Measurements from ENCODE around the gene LRRC74A.

The LRRC74A gene

DNA sequence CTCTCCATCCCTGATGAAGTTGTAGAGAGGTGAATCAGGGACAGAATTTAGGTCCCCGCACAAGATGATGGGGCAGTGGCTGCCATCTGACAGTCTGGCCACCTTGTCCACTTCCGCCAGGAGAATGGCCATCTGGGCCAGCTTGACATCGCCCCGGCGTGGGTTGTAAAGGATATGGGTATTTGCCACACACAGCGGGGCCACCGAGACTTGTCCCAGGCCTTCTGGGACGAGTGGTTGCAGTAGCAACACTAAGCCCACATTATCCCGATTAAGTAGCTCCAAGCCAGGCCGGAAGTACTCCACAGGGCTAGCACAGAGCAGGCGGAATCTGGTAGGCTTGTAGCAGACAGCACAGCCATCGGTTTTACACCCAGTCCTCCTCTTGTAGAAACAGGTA, 19.8 kb upstream of the LRRC74A start:
- no peak for DNase-seq (ENCODE audit: low read depth, low spot score)
- H3K4me3 ChIP-seq (ENCODE audit: low read length): no peak overlapping the region

DNA sequence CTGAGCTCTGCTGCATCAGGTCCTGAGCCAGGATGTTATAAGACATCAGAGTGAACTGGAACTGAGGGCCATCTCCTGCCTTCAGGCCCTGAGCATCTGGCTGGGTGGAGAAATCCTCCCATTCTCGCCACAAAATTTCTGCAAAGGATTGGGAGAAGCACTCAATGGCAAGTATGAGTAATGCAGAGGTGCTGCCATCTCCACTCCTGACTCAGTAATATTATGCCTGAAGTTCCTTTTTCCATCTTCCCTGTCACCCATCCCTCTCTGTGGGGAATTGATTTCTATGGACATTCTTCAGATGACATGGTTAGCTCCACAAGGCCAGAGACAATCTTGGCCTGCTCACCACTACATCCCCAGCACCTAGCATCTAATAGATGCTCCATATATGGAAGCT, 18.2 kb upstream of the LRRC74A start:
- no peak overlapping the region for H3K4me3 ChIP-seq (ENCODE audit: low read length)
- no peak for DNase-seq (ENCODE audit: low read depth, low spot score)

DNA sequence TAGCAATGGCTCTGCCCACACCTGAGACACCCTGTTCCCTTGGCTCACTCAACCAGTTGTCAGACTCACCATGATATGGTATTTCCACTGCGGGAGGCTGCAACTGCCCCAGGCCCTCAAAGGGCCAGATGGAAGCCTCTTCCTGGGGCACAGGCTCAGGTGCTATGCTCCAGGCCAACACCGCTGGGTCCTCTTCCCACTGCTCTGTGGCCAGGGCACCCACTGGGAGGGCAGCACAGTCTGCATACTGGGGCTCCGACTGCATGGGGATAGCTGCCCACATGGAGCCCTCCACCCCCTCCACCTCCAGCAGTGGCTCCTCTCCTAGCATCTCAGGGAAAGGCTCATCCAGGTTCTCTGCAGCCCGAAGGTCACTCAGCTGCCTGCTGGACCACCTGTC, 17.2 kb upstream of the LRRC74A start:
- DNase-seq (ENCODE audit: low read depth, low spot score): no peak
- H3K4me3 ChIP-seq (ENCODE audit: low read length): no peak overlapping the region

DNA sequence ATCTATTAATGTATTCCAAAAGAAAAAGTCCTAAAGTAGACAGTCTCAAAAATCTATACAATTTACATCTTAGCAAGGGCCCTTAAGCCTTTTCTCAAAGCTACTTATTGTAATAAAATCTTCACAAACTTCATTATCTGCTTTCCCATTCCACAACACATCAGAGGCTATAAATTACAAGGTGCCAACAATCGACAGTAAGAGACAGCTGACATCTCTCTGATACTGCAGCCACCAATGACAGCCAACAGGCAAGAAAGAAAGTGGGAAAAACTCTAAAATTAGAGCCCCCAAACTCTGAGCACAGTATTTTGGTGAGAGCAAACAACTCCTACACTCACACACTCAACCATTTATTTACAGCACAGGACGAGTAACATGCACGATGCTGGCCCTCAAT, 15.7 kb upstream of the LRRC74A start:
- DNase-seq (ENCODE audit: low read depth, low spot score): no peak
- no peak overlapping the region for H3K4me3 ChIP-seq (ENCODE audit: low read length)

DNA sequence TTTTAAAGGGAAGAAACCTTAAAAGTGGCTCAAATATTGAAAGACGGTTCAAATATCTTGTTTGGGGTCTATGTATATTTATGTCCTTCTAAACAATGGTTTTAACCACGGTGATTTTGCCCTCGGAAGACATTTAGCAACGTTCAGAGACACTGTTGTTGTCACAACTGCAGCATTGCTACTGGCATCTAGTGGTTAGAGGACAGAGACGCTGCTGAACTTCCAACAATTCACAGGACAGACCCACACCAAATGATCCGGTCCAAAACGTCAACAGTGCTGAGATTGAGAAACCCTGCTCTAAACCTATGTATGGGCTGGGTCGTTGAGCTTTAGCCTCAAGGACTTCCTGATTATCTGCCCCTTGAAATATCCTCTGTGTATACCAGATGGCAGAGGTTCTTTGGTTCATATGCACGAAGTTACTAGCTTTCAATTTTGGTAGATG, 15.2 kb upstream of the LRRC74A start:
- peak; percentile 11 for DNase-seq (ENCODE audit: low read depth, low spot score)
- H3K4me3 ChIP-seq (ENCODE audit: low read length): peak overlapping the region; percentile 66

DNA sequence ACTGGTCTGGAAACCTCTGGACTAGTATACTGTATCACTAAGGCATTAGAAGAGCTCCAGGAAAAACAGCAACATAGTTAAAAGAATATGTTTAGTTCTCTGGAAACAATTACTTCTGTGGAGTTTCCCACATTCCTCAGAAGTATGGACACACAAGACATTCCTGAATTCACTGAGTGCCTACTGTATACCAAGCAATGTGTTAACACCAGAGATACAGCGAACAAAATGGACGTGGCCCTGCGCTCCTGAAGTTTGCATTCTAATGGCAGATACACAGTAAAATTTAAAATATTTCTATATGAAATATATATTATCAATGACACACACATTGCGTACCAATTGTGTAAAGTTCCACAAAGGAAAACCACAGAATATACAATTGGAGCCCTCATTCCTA, 14.6 kb upstream of the LRRC74A start:
- peak overlapping the region; percentile 66 for H3K4me3 ChIP-seq (ENCODE audit: low read length)
- DNase-seq (ENCODE audit: low read depth, low spot score): no peak

DNA sequence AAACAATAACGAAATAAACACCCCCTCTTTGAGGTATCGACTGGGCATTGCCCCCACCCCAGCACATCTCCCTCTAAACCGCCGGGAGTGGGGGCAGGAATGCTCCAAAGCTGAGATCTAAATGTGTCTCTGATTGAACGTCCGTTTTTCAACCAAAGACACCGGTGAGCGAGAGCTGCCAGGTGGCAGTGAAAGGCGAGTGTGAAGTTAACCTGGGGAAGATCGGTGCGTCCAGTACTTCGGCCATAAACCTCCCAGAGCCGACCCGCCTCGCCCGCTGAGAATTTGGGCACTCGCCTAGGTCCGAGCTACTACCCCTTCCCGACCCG, 14.2 kb upstream of the LRRC74A start:
- no peak for DNase-seq (ENCODE audit: low read depth, low spot score)
- H3K4me3 ChIP-seq (ENCODE audit: low read length): peak overlapping the region; percentile 66

DNA sequence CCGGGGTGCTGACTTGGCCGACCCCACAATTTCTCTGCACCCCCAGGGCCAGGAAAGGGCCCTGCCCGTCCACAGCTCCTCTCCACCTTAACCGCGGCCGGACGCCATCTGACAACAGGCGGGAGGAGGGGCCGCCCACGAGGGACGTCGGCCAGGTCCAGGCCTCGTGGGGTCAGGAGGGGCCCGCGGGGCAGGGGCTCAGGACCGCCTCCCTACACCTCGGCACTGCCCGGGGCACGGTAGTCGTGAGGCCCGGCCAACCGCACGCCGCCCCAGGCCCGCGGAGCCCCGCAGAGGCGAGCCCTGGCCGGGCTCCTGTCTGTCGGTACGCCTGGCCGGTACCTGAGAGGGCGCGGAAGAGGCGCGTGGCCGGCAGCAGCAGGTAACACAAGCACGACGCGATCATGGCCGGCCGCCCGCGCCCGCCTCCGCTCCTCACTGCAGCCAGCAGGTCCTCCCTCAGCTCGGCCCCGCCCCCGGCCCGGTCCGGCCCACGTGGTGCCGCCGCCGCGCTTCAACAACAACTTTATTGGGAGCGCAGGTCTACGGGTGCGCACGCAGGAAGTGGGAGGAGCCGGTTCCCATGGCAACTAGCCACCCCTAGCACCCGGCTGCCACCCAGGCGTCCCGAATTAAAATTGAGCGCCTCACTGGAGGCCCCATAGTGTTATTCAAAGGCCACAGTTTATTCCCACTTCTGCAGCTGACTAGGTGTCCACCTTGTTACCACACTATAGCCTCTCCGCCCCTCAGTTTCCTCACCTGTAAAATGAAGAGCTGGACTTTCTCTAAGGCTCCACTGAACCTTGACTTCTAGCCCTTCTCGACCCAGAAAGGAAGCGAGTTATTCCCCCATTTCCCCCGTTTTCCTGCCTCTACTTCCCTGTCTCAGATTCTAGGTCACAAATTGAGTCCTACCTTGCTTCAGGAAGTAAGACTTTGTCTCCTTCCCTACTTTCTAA, 13.5 kb upstream of the LRRC74A start, which contains the start of gene ANGEL1:
TSS of gene ANGEL1 (minus strand) at position 461 of the 962 bp plus-strand sequence. CDS start at position 406, 55 bp downstream.
- H3K4me3 ChIP-seq (ENCODE audit: low read length): peak within 1 kb of the TSS; percentile 66
- peak; percentile 94 for DNase-seq (ENCODE audit: low read depth, low spot score)

DNA sequence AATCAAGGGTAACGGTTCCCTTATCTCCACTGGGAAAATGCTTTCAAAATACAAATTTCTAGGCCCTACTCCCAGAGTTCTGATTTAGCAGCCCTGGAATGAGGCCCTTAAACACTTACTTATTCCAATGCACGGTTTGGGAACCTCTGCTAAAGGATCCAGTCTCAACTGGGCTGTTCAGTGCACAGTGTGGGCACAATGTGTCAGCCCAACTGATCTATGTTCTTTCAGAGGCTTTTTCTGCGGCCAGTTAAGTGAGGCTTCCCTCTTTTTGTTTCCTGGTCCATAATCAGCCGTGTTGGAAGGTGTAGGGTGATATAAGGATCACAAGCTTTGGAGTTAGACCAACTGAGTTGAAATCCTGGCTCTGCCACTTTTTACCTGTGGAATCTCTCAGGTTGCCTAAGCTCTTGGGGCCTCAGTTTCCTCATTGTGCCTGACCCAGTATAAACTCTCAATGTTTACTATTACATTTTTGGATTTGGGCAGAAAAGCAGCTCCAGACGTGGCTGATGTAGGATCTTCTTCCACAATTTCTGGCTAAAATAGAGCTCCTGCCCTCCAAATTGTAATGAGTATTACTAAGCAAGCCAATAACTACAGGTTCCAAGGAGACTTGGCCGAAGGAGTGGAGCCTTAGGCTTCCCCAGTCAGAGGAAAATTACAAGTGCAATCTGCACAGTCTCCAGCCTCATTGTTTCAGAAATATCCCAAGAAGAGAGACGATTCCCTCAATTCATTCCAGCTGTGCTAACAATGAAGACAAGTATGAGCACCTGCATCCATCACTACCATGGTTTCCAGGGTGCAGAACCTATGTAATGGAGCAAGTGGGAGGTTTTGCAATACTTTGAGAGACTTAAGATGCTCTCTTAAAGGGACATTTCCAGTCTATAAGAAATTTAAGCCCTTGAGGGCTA, 11.2 kb upstream of the LRRC74A start:
- no peak for DNase-seq (ENCODE audit: low read depth, low spot score)

DNA sequence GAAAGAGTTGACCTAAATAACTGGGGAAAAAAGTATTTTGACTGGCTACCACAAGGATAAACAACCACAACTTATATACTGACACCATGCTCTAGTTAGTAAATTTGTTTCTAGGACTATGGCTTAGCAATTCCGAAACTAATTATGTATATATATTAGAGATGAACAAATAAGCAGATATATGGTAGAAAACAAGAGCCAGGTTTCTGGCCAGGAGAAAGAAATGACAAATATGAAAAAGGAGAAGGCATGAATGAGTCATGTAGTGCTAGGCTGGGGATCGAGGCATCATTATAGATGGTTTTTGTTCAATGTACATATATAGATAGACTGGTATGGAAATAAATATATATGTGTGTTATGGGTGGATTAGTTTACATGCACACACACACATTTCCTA, 5.5 kb upstream of the LRRC74A start:
- no peak overlapping the region for H3K4me3 ChIP-seq (ENCODE audit: low read length)
- DNase-seq (ENCODE audit: low read depth, low spot score): no peak

More for the DNA sequence above, 11.2 kb upstream of the LRRC74A start:
- no peak overlapping the region for H3K4me3 ChIP-seq (ENCODE audit: low read length)

DNA sequence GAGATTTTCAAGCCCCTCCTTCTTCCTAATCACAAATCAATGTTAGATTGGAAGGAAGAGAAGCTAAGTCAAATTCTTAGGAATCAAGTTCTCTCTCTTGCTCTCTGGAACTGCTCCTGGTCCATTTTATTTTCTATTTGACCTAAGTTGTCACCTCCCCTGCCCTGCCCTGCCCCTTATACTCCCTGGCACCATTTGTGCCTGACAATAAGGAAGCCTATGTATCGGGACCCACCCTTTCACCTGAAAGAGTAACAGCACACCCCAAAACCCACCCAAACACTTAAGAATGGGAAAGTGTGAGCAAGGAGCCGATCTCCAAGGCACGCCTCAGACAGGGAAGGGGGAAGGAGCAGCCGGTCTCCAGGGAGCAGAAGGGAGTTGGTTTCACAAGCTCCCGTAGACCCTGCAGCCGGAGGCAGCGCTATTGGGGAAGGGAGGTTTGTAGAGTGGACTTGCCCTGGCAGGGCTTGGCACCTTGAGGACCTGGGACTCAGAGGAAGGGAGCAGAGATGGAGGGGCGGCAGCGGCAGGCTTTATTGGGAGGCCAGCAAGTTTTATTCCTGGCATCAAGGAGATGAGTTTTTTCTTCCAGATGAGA, 1.6 kb downstream of the LRRC74A start:
- no peak overlapping the region for H3K4me3 ChIP-seq (ENCODE audit: low read length)

DNA sequence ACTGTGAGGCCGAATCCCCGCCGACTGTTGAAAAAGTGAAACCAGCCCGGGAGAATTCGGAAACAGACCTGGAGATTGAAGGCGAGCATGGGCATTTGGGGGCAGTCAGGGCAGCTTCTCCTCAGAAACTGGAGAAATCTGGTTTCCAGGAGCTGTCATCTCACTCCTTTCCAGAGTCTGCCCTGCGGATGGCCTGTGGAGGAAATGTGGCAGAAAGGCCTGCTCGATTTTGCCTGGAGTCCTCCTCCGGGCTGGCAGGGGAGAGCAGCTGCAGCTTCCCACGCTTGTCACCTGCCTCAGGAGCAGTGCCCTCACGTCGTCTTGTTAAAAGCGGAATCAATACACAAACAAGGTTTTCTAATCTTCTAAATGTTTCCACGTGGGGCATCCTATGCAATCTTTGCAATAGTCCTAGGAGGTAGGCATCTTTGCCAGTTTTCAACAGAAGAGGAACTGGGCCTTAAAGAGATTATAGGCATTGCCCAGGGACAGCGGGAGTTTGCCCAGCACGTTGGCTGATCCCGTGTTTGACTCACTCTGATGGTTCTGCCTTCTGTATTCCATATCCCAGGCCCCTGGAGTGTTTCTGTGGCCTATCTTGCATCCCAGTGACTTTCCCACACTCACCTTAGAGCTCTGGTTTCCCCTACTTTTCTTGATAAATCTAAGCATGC, 2.3 kb downstream of the LRRC74A start:
- DNase-seq (ENCODE audit: low read depth, low spot score): no peak

More for the DNA sequence above, 1.6 kb downstream of the LRRC74A start:
- no peak for DNase-seq (ENCODE audit: low read depth, low spot score)

DNA sequence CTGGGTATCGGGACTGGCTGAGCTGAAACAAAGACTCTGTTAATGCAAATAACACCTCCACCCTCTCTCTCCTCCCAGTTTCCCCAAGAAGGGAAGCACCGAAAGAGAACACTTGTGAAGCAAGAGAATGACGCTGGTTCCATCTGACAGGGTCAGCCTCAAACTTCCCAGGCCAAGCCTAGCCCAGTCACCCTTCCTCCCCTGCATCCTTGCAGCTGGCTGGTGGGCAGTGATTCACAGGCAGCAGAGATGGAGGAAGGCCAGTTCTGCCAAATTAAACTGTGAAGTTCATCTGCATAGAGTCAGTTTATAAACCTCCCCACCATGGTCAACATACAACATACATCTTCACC, 2.8 kb downstream of the LRRC74A start:
- no peak for DNase-seq (ENCODE audit: low read depth, low spot score)
- no peak overlapping the region for H3K4me3 ChIP-seq (ENCODE audit: low read length)

More for the DNA sequence above, 2.3 kb downstream of the LRRC74A start:
- no peak overlapping the region for H3K4me3 ChIP-seq (ENCODE audit: low read length)

DNA sequence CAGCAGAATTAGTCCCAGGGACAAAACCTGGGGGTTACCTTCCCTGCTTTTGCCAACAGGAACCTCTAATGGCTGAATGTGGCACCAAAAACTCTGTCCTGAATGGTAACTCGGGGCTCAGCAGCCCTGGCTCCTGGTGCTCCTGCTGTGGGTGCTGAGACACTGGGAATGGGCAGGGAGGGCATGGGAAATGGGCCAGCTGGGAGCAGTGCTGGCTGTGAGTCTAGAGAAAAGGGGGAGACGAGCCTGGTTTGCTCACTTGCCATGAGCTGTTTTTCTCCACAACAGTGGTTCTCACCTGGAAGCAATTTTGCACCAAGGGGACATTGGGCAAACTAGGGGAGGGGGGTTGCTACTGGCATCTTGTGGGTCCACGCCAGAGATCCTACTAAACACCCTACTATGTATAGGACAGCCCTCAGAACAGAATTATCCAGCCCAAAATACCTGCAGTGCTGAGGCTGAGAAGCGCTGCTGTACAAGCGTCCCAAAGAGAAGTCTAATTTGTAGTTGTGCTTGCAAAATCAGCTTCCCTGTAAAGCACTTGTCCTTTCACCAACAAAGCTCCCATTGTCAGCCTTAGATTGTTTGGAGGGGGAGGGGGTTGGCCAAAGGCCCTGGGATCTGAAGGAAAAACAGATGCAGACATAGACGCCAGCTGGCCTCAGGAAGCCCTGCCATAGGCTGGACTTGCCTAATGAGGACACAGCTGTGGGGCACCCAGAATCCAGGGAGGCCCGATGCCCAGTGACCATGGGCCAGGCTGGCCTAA, 3.6 kb downstream of the LRRC74A start:
- H3K4me3 ChIP-seq (ENCODE audit: low read length): no peak overlapping the region
- no peak for DNase-seq (ENCODE audit: low read depth, low spot score)

DNA sequence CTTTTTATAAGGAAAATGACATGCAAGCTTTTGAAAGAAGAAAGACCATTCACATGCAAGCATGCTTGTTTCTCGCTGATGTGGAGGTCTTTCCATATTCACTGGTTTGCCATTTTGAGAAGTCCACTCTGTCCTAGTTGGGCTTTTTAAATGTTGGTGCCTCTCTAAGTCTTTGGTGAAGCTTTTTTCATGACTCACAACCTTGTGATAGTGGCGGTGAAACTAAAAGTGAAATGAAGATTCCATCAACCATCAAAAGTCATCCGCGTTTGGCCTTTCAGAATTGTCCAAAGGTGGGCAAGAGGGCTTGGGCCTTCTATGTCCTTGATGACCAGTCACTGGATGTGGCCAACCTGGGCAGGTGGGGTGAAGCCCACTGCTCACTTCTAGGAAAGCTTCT, 4.3 kb downstream of the LRRC74A start:
- no peak for DNase-seq (ENCODE audit: low read depth, low spot score)
- H3K4me3 ChIP-seq (ENCODE audit: low read length): no peak overlapping the region

DNA sequence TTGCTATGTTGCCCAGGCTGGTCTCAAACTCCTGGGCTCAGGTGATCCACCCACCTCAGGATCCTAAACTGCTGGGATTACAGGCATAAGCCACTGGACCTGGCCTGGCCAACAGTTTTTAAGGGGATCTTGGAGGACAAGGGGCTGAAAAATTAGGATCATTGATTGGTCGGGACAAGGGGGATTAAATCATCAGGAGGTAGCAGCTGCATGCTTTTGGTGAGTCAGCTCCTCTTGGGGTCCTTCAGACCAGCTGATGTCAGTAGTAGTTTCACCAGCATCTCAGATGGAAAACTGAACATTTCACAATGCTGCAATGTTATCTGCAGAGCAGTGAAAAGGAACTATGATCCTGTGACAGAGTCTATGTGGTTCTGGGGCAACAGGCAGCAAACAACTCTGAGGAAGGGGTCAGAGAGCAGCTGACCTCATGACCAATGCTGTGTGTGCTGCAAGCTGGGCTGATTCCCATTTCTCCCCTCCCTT, 6.3 kb downstream of the LRRC74A start:
- no peak for DNase-seq (ENCODE audit: low read depth, low spot score)
- H3K4me3 ChIP-seq (ENCODE audit: low read length): no peak overlapping the region

DNA sequence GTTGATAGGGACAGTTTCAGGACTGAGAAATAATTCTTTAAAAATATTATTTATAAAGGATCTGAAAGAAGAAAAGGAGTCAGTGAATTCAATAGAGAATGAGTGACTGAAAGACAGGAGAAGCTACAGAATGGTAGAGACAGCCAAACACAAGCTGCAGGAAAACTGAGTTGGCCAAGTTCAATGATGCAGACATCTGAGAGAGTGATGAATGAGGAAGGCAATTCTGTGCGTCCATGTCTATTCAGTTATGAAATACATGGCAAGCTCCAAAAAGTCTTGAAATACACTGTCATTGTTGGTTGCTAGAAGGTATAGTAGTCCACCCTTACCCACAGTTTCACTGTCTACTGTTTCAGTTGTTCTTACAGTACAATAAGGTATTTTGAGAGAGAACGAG, 6.8 kb downstream of the LRRC74A start:
- DNase-seq (ENCODE audit: low read depth, low spot score): no peak
- no peak overlapping the region for H3K4me3 ChIP-seq (ENCODE audit: low read length)

DNA sequence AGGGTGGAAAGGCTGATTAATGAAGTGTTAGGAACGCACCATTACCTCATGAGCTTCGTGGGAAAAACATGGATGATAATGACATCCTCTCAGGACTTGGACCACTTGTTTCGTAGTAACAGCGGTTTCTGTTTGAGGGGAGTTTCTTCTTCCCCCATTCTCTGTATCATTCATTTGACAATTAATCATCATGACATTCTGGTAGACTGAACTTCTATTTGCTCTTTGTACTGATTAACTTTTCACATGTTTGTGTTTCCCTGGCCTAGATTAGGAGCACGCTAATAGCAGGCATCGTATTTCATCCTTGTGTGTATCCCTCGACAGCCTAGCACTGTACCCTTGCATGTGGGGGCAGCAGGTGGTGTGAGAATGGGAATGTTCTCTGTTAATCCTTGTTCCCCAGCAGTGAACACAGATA, 8.0 kb downstream of the LRRC74A start:
- H3K4me3 ChIP-seq (ENCODE audit: low read length): no peak overlapping the region

More for the DNA sequence above, 8.0 kb downstream of the LRRC74A start:
- DNase-seq (ENCODE audit: low read depth, low spot score): no peak

Data from Jurkat, Clone E6-1 (cell line).